22Rv1 (cell line): ENCODE measurements around the gene ITGA4.

Experiments used
- CTCF ChIP-seq: fragments of 450-650 bp; IDR thresholded peaks from 2 replicates; pipeline ENCODE4 v1.5.1; 2017; ENCODE audit warnings: mild to moderate bottlenecking
- ZFX ChIP-seq: fragments of 450-650 bp; IDR thresholded peaks from 2 replicates; pipeline ENCODE4 v1.6.1; 2017; ENCODE audit warnings: antibody characterized with exemption, borderline replicate concordance

- TF ChIP-seq CTCF (no peak), ZFX (no peak)
These were observed 35.7 kb upstream of the ITGA4 start for GRCh38 chr2:181421464-181421863.
